Measurements from ENCODE around the gene TEX48. TPM values are rescaled to one million over a fixed set of nuclear protein-coding genes. Genes with fewer than 3 reads are reported as not detected.

TEX48 gene
- polyA plus RNA-seq, 1 of the 3 experiments (the other 2 are of a cell fraction), result 0.46 TPM

DNA sequence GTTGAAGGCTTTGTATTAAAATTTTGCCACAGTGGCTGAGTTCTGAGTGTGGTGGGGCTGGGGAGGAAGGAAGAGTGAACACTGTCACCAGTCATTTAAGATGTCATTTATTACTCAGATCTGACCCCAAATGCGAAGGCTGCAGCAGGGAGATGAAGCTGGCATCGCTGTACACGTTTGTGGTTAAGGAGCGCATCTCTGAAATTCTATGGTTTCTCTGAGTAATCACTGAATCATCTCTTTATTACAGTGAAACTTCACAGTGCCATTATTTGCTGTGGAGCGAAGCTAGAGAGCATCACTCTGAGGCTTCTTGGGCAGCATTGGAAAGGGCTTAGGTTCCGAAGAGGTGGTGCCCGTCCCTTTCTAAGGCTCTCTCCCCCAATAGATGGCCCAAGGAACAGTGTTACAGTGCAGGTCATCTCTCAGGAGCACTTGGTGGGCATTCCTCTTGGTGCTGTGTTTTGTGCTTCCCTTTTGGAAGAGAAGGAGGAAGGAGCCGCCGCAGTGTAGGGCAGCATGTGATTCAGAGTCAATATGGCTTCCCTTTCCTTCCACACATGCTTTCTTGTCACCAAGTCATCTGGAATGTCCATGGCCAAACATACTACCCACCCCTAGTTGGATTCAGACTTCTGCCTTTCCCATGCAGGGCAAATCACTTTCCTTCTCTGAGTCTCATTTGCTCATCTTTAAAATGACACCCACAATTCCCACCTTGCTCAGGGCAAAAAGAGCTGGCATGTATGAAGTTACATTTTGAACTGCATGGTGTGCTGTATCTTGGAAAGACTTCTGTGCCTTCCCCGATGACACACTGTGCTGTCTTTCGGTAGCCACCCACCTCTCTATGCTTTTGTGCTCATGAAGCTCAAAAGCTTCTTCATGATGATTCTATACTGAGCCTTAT lies 9.3 kb upstream of the TEX48 start (continued):
- TF ChIP-seq MEF2A (IDR thresholded peaks at IDR 0.05; ENCODE audit: borderline replicate concordance, low read depth) (peak; percentile 22; the same call in 1 of the 2 replicates), SMC3 (IDR thresholded peaks at IDR 0.05; ENCODE audit: low read depth, low read length) (no peak), TCF12 (IDR thresholded peaks at IDR 0.05) (peak; percentile 97), TAF1 (IDR thresholded peaks at IDR 0.05; ENCODE audit: borderline replicate concordance, low read depth, low read length) (peak; percentile 77; the same call in 1 of the 2 replicates), RAD21 (IDR thresholded peaks at IDR 0.05; ENCODE audit: low read length) (no peak), RFX5 (IDR thresholded peaks at IDR 0.05; ENCODE audit: low read length) (no peak), NRF1 (IDR thresholded peaks at IDR 0.05; ENCODE audit: low read depth, low read length) (no peak), CHD2 (IDR thresholded peaks at IDR 0.05; ENCODE audit: low read length, partially characterized antibody) (no peak), YY1 (IDR thresholded peaks at IDR 0.05; ENCODE audit: low read depth) (peak; percentile 81), EZH2phosphoT487 (IDR thresholded peaks at IDR 0.05; ENCODE audit: borderline replicate concordance, low read depth) (no peak), TEAD4 (IDR thresholded peaks at IDR 0.05; ENCODE audit: borderline replicate concordance, insufficient read depth) (peak; percentile 99), MXI1 (IDR thresholded peaks at IDR 0.05; ENCODE audit: low read depth, low read length) (no peak), JUND (IDR thresholded peaks at IDR 0.05) (peak; percentile 99), FOSL2 (IDR thresholded peaks at IDR 0.05; ENCODE audit: borderline replicate concordance, low read depth) (peak; percentile 97), EP300 (IDR thresholded peaks at IDR 0.05; ENCODE audit: borderline replicate concordance in 1 of 2, low read depth in 1 of 2, low read length in 1 of 2) (peak; percentile 51 to 98; a peak in 3 of 4 replicates), FOXM1 (IDR thresholded peaks at IDR 0.05; ENCODE audit: low read depth) (peak; percentile 88), POLR2AphosphoS5 (IDR thresholded peaks at IDR 0.05; ENCODE audit: low read depth, low read length) (peak; percentile 86)
- TF ChIP-seq, protein P1, sequence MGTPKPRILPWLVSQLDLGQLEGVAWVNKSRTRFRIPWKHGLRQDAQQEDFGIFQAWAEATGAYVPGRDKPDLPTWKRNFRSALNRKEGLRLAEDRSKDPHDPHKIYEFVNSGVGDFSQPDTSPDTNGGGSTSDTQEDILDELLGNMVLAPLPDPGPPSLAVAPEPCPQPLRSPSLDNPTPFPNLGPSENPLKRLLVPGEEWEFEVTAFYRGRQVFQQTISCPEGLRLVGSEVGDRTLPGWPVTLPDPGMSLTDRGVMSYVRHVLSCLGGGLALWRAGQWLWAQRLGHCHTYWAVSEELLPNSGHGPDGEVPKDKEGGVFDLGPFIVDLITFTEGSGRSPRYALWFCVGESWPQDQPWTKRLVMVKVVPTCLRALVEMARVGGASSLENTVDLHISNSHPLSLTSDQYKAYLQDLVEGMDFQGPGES (IDR thresholded peaks at IDR 0.05; ENCODE audit: low read depth, low read length), result no peak
- TF ChIP-seq, protein P2, sequence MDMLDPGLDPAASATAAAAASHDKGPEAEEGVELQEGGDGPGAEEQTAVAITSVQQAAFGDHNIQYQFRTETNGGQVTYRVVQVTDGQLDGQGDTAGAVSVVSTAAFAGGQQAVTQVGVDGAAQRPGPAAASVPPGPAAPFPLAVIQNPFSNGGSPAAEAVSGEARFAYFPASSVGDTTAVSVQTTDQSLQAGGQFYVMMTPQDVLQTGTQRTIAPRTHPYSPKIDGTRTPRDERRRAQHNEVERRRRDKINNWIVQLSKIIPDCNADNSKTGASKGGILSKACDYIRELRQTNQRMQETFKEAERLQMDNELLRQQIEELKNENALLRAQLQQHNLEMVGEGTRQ (IDR thresholded peaks at IDR 0.05; ENCODE audit: borderline replicate concordance, low read depth, low read length), result no peak
- TF ChIP-seq, protein P3, sequence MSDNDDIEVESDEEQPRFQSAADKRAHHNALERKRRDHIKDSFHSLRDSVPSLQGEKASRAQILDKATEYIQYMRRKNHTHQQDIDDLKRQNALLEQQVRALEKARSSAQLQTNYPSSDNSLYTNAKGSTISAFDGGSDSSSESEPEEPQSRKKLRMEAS (IDR thresholded peaks at IDR 0.05; ENCODE audit: low read depth), result peak; percentile 74; the same call in 1 of the 2 replicates
- TF ChIP-seq, protein P4, sequence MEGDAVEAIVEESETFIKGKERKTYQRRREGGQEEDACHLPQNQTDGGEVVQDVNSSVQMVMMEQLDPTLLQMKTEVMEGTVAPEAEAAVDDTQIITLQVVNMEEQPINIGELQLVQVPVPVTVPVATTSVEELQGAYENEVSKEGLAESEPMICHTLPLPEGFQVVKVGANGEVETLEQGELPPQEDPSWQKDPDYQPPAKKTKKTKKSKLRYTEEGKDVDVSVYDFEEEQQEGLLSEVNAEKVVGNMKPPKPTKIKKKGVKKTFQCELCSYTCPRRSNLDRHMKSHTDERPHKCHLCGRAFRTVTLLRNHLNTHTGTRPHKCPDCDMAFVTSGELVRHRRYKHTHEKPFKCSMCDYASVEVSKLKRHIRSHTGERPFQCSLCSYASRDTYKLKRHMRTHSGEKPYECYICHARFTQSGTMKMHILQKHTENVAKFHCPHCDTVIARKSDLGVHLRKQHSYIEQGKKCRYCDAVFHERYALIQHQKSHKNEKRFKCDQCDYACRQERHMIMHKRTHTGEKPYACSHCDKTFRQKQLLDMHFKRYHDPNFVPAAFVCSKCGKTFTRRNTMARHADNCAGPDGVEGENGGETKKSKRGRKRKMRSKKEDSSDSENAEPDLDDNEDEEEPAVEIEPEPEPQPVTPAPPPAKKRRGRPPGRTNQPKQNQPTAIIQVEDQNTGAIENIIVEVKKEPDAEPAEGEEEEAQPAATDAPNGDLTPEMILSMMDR (IDR thresholded peaks at IDR 0.05), result no peak
- TF ChIP-seq, protein P5, sequence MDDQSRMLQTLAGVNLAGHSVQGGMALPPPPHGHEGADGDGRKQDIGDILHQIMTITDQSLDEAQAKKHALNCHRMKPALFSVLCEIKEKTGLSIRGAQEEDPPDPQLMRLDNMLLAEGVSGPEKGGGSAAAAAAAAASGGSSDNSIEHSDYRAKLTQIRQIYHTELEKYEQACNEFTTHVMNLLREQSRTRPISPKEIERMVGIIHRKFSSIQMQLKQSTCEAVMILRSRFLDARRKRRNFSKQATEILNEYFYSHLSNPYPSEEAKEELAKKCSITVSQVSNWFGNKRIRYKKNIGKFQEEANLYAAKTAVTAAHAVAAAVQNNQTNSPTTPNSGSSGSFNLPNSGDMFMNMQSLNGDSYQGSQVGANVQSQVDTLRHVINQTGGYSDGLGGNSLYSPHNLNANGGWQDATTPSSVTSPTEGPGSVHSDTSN (IDR thresholded peaks at IDR 0.05), result peak; percentile 99
- TF ChIP-seq, protein P6, sequence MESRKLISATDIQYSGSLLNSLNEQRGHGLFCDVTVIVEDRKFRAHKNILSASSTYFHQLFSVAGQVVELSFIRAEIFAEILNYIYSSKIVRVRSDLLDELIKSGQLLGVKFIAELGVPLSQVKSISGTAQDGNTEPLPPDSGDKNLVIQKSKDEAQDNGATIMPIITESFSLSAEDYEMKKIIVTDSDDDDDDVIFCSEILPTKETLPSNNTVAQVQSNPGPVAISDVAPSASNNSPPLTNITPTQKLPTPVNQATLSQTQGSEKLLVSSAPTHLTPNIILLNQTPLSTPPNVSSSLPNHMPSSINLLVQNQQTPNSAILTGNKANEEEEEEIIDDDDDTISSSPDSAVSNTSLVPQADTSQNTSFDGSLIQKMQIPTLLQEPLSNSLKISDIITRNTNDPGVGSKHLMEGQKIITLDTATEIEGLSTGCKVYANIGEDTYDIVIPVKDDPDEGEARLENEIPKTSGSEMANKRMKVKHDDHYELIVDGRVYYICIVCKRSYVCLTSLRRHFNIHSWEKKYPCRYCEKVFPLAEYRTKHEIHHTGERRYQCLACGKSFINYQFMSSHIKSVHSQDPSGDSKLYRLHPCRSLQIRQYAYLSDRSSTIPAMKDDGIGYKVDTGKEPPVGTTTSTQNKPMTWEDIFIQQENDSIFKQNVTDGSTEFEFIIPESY (IDR thresholded peaks at IDR 0.05; ENCODE audit: borderline replicate concordance, low read depth), result peak; percentile 80; the same call in 1 of the 2 replicates
